Body of pancreas (tissue), 4 donors: ENCODE data around the gene SSH2.

ENCODE experiments used
- POLR2A ChIP-seq, 3 donors: fragments of 450-650 bp; IDR thresholded peaks; one replicate each; pipeline ENCODE4 v1.6.1; 2016; ENCODE audit warnings: antibody characterized with exemption in 3 of 3, mild to moderate bottlenecking in 2 of 3
- TF ChIP-seq, protein P1 (sequence below), 7 experiments: fragments of 450-650 bp in 4 of 7; fragments of 200-600 bp in 3 of 7; sonication (generic) in 3 of 7; IDR thresholded peaks; one replicate each; pipeline ENCODE4 v1.5.1; 2016 to 2019; ENCODE audit warnings: antibody characterized with exemption in 7 of 7

DNA sequence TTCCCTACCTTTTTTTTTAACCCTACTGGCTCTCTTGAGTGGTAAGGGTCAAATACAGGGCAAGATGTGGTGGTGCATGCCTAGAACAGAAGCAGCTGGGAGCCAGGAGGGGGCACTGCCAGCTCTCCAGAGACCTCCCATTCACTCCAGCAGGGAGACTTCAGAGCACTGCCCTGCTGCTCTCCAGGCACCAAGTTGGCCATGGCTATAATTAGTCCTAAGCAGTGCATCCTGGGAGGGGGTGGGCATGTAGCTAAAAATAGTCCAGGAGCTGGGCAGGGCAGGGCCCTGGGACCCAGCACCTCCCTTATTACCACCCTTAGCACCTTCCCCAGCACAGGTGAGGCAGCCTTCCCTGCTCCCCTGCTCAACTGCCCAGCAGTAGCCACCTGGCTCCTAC, 310.8 kb downstream of the SSH2 start:
- TF ChIP-seq POLR2A (IDR thresholded peaks at IDR 0.05) = no peak
- TF ChIP-seq, protein P1, sequence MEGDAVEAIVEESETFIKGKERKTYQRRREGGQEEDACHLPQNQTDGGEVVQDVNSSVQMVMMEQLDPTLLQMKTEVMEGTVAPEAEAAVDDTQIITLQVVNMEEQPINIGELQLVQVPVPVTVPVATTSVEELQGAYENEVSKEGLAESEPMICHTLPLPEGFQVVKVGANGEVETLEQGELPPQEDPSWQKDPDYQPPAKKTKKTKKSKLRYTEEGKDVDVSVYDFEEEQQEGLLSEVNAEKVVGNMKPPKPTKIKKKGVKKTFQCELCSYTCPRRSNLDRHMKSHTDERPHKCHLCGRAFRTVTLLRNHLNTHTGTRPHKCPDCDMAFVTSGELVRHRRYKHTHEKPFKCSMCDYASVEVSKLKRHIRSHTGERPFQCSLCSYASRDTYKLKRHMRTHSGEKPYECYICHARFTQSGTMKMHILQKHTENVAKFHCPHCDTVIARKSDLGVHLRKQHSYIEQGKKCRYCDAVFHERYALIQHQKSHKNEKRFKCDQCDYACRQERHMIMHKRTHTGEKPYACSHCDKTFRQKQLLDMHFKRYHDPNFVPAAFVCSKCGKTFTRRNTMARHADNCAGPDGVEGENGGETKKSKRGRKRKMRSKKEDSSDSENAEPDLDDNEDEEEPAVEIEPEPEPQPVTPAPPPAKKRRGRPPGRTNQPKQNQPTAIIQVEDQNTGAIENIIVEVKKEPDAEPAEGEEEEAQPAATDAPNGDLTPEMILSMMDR (IDR thresholded peaks at IDR 0.05) = no peak
